ENCODE measurements around the gene MTUS2. TPM values are rescaled to one million over a fixed set of nuclear protein-coding genes. Genes with fewer than 3 reads are reported as not detected.

The MTUS2 gene
- total and polyA plus RNA-seq, 10 of the 15 experiments (the other 5 are each of a cell fraction or from before 2014, with no cell fraction given) = under 0.01 to 0.05 (median 0.02) TPM; not detected in 6

DNA sequence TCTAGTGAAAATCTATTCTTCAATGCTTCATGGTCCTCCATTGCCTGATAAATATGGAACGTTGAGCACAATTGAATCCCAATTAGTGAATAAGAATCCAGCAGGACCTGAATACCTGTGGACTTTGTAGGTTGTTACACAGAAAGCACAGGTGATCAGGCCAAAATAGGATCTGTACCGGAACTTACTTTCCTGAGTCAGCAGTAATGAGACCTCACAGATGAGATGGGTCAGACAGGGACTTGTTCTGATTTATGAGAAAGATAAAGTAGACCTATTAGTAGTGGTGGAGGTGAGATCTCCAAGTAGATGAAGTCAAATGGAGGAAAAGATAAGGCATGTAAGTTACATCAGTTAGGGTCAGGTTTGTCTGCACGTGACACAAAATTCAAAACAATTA is 351.1 kb downstream of the MTUS2 start (continued):
- TF ChIP-seq PKNOX1 (IDR thresholded peaks at IDR 0.05) (no peak), HDAC2 (IDR thresholded peaks at IDR 0.05) (no peak), SPI1 (IDR thresholded peaks at IDR 0.05; ENCODE audit: borderline replicate concordance, insufficient read depth, low read depth, low read length) (no peak), BCL3 (IDR thresholded peaks at IDR 0.05; ENCODE audit: borderline replicate concordance, insufficient read depth, low read depth, low read length, poor library complexity, severe bottlenecking) (no peak), ZZZ3 (IDR thresholded peaks at IDR 0.05; ENCODE audit: control insufficient read depth, insufficient read length, low read depth) (no peak), ZBTB33 (IDR thresholded peaks at IDR 0.05) (no peak), ZSCAN29 (IDR thresholded peaks at IDR 0.05) (no peak), SMAD1 (IDR thresholded peaks at IDR 0.05; ENCODE audit: low read depth, partially characterized antibody) (no peak), STAT3 (IDR thresholded peaks at IDR 0.05; ENCODE audit: low read depth, low read length) (no peak), SIN3A (IDR thresholded peaks at IDR 0.05; ENCODE audit: low read depth, low read length) (no peak)
